GM12878 (cell line): ENCODE results near the gene MYL12A. TPM values are rescaled to one million over a fixed set of nuclear protein-coding genes. Genes with fewer than 3 reads are reported as not detected.

Source experiments
- ATAC-seq: fragments of 200-7000 bp; cut with Tn5 transposase; 3 replicates; pipeline ENCODE4 v1.9.1; 2020; ENCODE audit warnings: mild to moderate bottlenecking, moderate library complexity
- BruUV-seq: library from RNA; stranded (reverse); fragments of 400-500 nt; replicated peaks from 2 replicates; lab custom pipeline; 2021; lab: Mats Ljungman, UMichigan
- CTCF ChIA-PET: fragments of 300-600 bp; sonication (Branson Sonifier 250); formaldehyde crosslinking; extraction: SDS; loops from one replicate; lab custom pipeline; 2021; ENCODE audit warnings: inconsistent platforms; lab: Yijun Ruan, JAX
- POLR2A ChIA-PET: fragments of 350-600 bp; formaldehyde crosslinking; extraction: SDS; loops from one replicate; lab custom pipeline; 2021; ENCODE audit warnings: inconsistent platforms; lab: Charles Lee
- RAD21 ChIA-PET: fragments of 300-600 bp; sonication (Branson Sonifier 250); formaldehyde crosslinking; loops from one replicate; lab custom pipeline; 2023; ENCODE audit warnings: antibody characterized with exemption; ENCODE audit not compliant: unreplicated experiment; lab: Charles Lee
- SMC1A ChIA-PET: fragments of 300-600 bp; sonication (Branson Sonifier 250); formaldehyde crosslinking; loops from one replicate; lab custom pipeline; 2023; ENCODE audit not compliant: unreplicated experiment, uncharacterized antibody; lab: Charles Lee
- DNase-seq: peaks from one replicate; pipeline ENCODE4 v3.0.0-alpha.2; 2011; ENCODE audit warnings: low read depth, low spot score
- FAIRE-seq: peaks from 3 replicates; lab custom pipeline; 2011; peaks lifted over from hg19 to GRCh38; lab: Jason Lieb, UNC
- H2AFZ ChIP-seq: 2 replicates; pipeline ENCODE4 v1.6.0; 2011; ENCODE audit warnings: low read depth, low read length, control low read depth; ENCODE audit not compliant: control insufficient read depth
- H3K27ac ChIP-seq: 2 replicates; pipeline ENCODE4 v1.5.1; 2011; ENCODE audit warnings: control low read depth; ENCODE audit not compliant: control insufficient read depth, insufficient read depth
- H3K27me3 ChIP-seq, 2 experiments: replicated peaks in 1 of 2; 2 replicates each; pipeline versions ENCODE4 v1.6.0 to v1.6.1; 2011; ENCODE audit warnings: low read length in 1 of 2; ENCODE audit not compliant: control insufficient read depth in 2 of 2, insufficient read depth in 2 of 2
- H3K36me3 ChIP-seq, 2 experiments: 2 replicates each; pipeline ENCODE4 v1.5.1; 2011; ENCODE audit warnings: low read length in 1 of 2; ENCODE audit not compliant: control insufficient read depth in 2 of 2, insufficient read depth in 2 of 2
- H3K4me1 ChIP-seq: 2 replicates; pipeline ENCODE4 v1.6.1; 2011; ENCODE audit warnings: mild to moderate bottlenecking, low read length, moderate library complexity, mixed read lengths; ENCODE audit not compliant: control insufficient read depth, insufficient read depth
- H3K4me2 ChIP-seq: 2 replicates; pipeline ENCODE4 v1.6.0; 2011; ENCODE audit warnings: control low read depth; ENCODE audit not compliant: control insufficient read depth, insufficient read depth
- H3K4me3 ChIP-seq: fragments of 200-600 bp; sonication (generic); 2 replicates; pipeline ENCODE4 v1.5.1; 2016
- H3K79me2 ChIP-seq: 2 replicates; pipeline ENCODE4 v1.6.0; 2011; ENCODE audit warnings: low read length; ENCODE audit not compliant: control insufficient read depth, insufficient read depth
- H3K9ac ChIP-seq: 2 replicates; pipeline ENCODE4 v1.8.0; 2011; ENCODE audit warnings: low read length, control low read depth, mixed read lengths; ENCODE audit not compliant: control insufficient read depth, insufficient read depth
- H3K9me3 ChIP-seq: replicated peaks from 3 replicates; pipeline ENCODE4 v1.5.1; 2011; ENCODE audit warnings: mild to moderate bottlenecking, low read length; ENCODE audit not compliant: control insufficient read depth, insufficient read depth
- H4K20me1 ChIP-seq: 2 replicates; pipeline ENCODE4 v1.6.0; 2011; ENCODE audit not compliant: control insufficient read depth, insufficient read depth
- BHLHE40 ChIP-seq, 2 experiments: fragments of 450-650 bp in 1 of 2; IDR thresholded peaks; 2 replicates each; pipeline ENCODE4 v1.6.1; 2011 to 2017; ENCODE audit warnings: low read depth in 2 of 2, borderline replicate concordance in 1 of 2, improper control_type of control experiment in 1 of 2, low read length in 1 of 2, mild to moderate bottlenecking in 1 of 2
- CEBPZ ChIP-seq: fragments of 150-350 bp; IDR thresholded peaks from 2 replicates; pipeline ENCODE4 v1.6.1; 2016; ENCODE audit warnings: low read depth, low read length
- DPF2 ChIP-seq: fragments of 450-650 bp; IDR thresholded peaks from 2 replicates; pipeline ENCODE4 v1.6.1; 2017; ENCODE audit warnings: mild to moderate bottlenecking
- E2F4 ChIP-seq: IDR thresholded peaks from 2 replicates; pipeline ENCODE4 v1.6.1; 2012; ENCODE audit warnings: low read depth, low read length, improper control_type of control experiment
- IKZF1 ChIP-seq: fragments of 450-650 bp; conservative IDR thresholded peaks from 2 replicates; pipeline ENCODE4 v1.6.1; 2017; ENCODE audit warnings: antibody characterized with exemption, mild to moderate bottlenecking
- JUNB ChIP-seq: IDR thresholded peaks from 2 replicates; pipeline ENCODE4 v1.6.1; 2016; ENCODE audit warnings: antibody characterized with exemption, mild to moderate bottlenecking
- MXI1 ChIP-seq: fragments of 150-350 bp; IDR thresholded peaks from 2 replicates; pipeline ENCODE4 v1.6.1; 2011; ENCODE audit warnings: low read depth, mild to moderate bottlenecking, inconsistent platforms, low read length, improper control_type of control experiment
- MYC ChIP-seq: IDR thresholded peaks from 2 replicates; pipeline ENCODE4 v1.6.1; 2011; ENCODE audit warnings: mild to moderate bottlenecking, low read length, moderate library complexity, inconsistent platforms; ENCODE audit not compliant: insufficient read depth, insufficient replicate concordance, insufficient read length, severe bottlenecking
- NFXL1 ChIP-seq: fragments of 450-650 bp; IDR thresholded peaks from 2 replicates; pipeline ENCODE4 v1.6.1; 2017; ENCODE audit warnings: antibody characterized with exemption, mild to moderate bottlenecking, borderline replicate concordance
- NR2C1 ChIP-seq: fragments of 450-650 bp; IDR thresholded peaks from 2 replicates; pipeline ENCODE4 v1.6.1; 2017; ENCODE audit warnings: antibody characterized with exemption, mild to moderate bottlenecking, moderate library complexity
- POLR2AphosphoS2 ChIP-seq: IDR thresholded peaks from 2 replicates; pipeline ENCODE4 v1.6.1; 2011; ENCODE audit warnings: low read depth, mild to moderate bottlenecking, low read length, improper control_type of control experiment, moderate library complexity
- RELB ChIP-seq: fragments of 450-650 bp; IDR thresholded peaks from 2 replicates; pipeline ENCODE4 v1.6.1; 2017; ENCODE audit warnings: low read depth, mild to moderate bottlenecking, moderate library complexity
- SMAD1 ChIP-seq: fragments of 450-650 bp; IDR thresholded peaks from 2 replicates; pipeline ENCODE4 v1.6.1; 2018; ENCODE audit warnings: mild to moderate bottlenecking, low read depth; ENCODE audit not compliant: partially characterized antibody
- USF1 ChIP-seq: IDR thresholded peaks from 2 replicates; pipeline ENCODE4 v1.6.1; 2011; ENCODE audit warnings: borderline replicate concordance, low read depth, mild to moderate bottlenecking, moderate library complexity, mixed read lengths, low read length; ENCODE audit not compliant: insufficient read depth; ENCODE audit errors: extremely low read length
- ZZZ3 ChIP-seq: IDR thresholded peaks from 2 replicates; pipeline ENCODE4 v1.6.1; 2011; ENCODE audit warnings: low read depth; ENCODE audit not compliant: control insufficient read depth, insufficient read length
- in situ Hi-C: fragments of 300-500 bp; cut with MboI; formaldehyde crosslinking; loops from 9 replicates; pipeline ENCODE4 v1.14.3; 2018; ENCODE audit warnings: mixed read lengths
- intact Hi-C: fragments of 100-400 bp; cut with micrococcal nuclease; formaldehyde crosslinking; loops from one replicate; pipeline ENCODE4 v1.14.2; 2022; ENCODE audit not compliant: unreplicated experiment
- polyA plus RNA-seq, 11 experiments: library from polyadenylated mRNA; depleted of rRNA in 4 of 11; unstranded in 6 of 11; stranded (reverse) in 5 of 11; fragments of >200 nt; fragmentation: Nextera tagmentation in 4 of 11; fragmentation: Illumina TruSeq in 1 of 11; extraction: Ambion mirVana in 4 of 11; extraction: Trizol in 1 of 11; gene quantifications; 1 replicate in 1 of 11; 2 replicates in 10 of 11; pipeline versions ENCODE4 v1.2.1 to v1.2.3, GENCODE V29; 2011 to 2016; ENCODE audit warnings: inconsistent platforms in 2 of 11, missing spikeins in 2 of 11, low read depth in 1 of 11
- total RNA-seq, 4 experiments: library from RNA; depleted of rRNA in 3 of 4; stranded (reverse); fragments of >200 nt in 3 of 4; fragmentation: Illumina TruSeq in 1 of 4; extraction: Trizol in 1 of 4; gene quantifications; 2 replicates each; pipeline versions ENCODE4 v1.2.1 to v1.2.3, GENCODE V29; 2013 to 2021

Gene MYL12A
- total and polyA plus RNA-seq, 10 of the 15 experiments (the other 5 are each of a cell fraction or from before 2014, with no cell fraction given): 488 to 1,663 (median 924) TPM

- Histone ChIP-seq H3K4me2 (no peak overlapping the region), H3K79me2 (no peaks in the 10 kb centered on the region), H3K9me3 (no peaks in the 10 kb centered on the region; the same call in 2 of the 3 replicates), H3K4me1 (no peaks in the 10 kb centered on the region), H3K9ac (no peak overlapping the region), H3K36me3 (no peaks in the 10 kb centered on the region), H3K27ac (no peak overlapping the region), H3K27me3 (no peaks in the 10 kb centered on the region), H4K20me1 (no peaks in the 10 kb centered on the region), H2AFZ (no peak overlapping the region), H3K4me3 (no peak overlapping the region)
- RAD21 ChIA-PET: no interaction called here
- POLR2A ChIA-PET: interaction anchor here (1.3 kb wide), 1 partner anchor 27 kb away, joined by 3 read pairs; no protein-coding TSS in a partner anchor
- BruUV-seq: no TSS peak
- SMC1A ChIA-PET: no interaction called here
- FAIRE-seq (no peak), ATAC-seq (no peak), DNase-seq (no peak)
- TF ChIP-seq RELB (no peak), CEBPZ (no peak), MXI1 (no peak), MYC (no peak), USF1 (no peak), JUNB (no peak), ZZZ3 (no peak), IKZF1 (no peak), NFXL1 (no peak), BHLHE40 (IDR thresholded peaks at IDR 0.05; ENCODE audit: borderline replicate concordance in 1 of 2, low read depth in 2 of 2, low read length in 1 of 2) (no peak), POLR2AphosphoS2 (no peak), DPF2 (no peak), SMAD1 (no peak), E2F4 (no peak), NR2C1 (no peak)
- CTCF ChIA-PET: no interaction called here
- intact Hi-C loops (no loop called here), in situ Hi-C loops (no loop called here)
Measured at GRCh38 chr18:3205239-3205638, 42.4 kb upstream of the MYL12A start.
